Esophagus squamous epithelium (tissue), 4 donors: ENCODE results near the gene UBE2D1.

Source experiments
- CTCF ChIP-seq, 6 experiments: fragments of 450-650 bp in 4 of 6; fragments of 200-600 bp in 2 of 6; sonication (generic) in 2 of 6; IDR thresholded peaks; one replicate each; pipeline ENCODE4 v1.5.1; 2016 to 2019; ENCODE audit warnings: antibody characterized with exemption in 6 of 6, mild to moderate bottlenecking in 4 of 6, moderate library complexity in 4 of 6
- POLR2A ChIP-seq, 4 donors: fragments of 450-650 bp; IDR thresholded peaks; one replicate each; pipeline ENCODE4 v1.6.1; 2017; ENCODE audit warnings: antibody characterized with exemption in 4 of 4, mild to moderate bottlenecking in 4 of 4, moderate library complexity in 3 of 4

DNA sequence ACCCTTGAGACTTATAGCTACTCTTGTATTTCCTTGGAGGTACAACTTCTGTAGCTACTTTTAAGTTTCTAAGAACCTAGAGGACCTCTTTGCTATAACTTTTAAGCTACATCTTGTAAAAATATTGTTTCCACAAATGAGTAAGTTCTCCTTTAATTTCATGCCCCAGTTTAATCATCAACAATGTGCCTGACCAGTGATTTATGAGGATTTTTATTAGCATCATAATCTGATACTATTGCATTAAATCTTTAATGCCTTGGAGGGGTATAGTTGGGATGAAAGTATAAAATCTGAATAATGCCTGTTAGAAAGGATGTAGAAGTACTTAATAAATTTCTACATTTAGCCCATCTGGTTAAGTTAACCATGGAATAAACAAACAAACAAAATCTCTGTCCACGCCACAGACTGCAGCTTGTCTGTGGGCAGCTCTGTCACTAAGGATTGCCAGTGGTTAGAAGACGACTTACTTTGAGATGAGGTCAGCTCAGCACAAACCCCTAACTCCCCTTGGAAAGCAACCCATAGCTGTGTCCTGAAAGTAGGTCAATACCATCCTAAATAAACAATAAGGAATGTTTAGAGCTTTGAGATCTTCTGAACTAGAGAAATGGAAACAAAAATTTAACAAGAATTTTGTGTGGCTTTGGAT, 18.3 kb downstream of the UBE2D1 start:
- TF ChIP-seq POLR2A (IDR thresholded peaks at IDR 0.05) (no peak), CTCF (IDR thresholded peaks at IDR 0.05) (no peak)
